WI38 (cell line): ENCODE results near the gene MAMSTR.

Source experiments
- H3K4me3 ChIP-seq: 2 replicates; pipeline ENCODE4 v1.5.1; 2011; ENCODE audit warnings: low read depth, mild to moderate bottlenecking, control low read depth, low read length
- CTCF ChIP-seq: IDR thresholded peaks from 2 replicates; pipeline ENCODE4 v1.5.1; 2012; ENCODE audit warnings: low read depth, mild to moderate bottlenecking, control low read depth, low read length

MAMSTR gene

GRCh38 chr19:48714759-48715675 lies 4.5 kb downstream of the MAMSTR start:
- H3K4me3 ChIP-seq = peak overlapping the region; percentile 64
- no peak for TF ChIP-seq CTCF

- H3K4me3 ChIP-seq = peak overlapping the region; percentile 73
- no peak for TF ChIP-seq CTCF
Observed at GRCh38 chr19:48713864-48714755, 5.4 kb downstream of the MAMSTR start.

- TF ChIP-seq CTCF = no peak
- peak overlapping the region; percentile 73 for H3K4me3 ChIP-seq
Observed at GRCh38 chr19:48713041-48713863, 6.3 kb downstream of the MAMSTR start.

GRCh38 chr19:48711106-48711662 lies 8.3 kb downstream of the MAMSTR start:
- no peak for TF ChIP-seq CTCF
- no peak overlapping the region for H3K4me3 ChIP-seq

- TF ChIP-seq CTCF = no peak
- no peak overlapping the region for H3K4me3 ChIP-seq
Observed at GRCh38 chr19:48708471-48708870, 11.1 kb downstream of the MAMSTR start.

GRCh38 chr19:48705431-48705830 lies 14.1 kb downstream of the MAMSTR start:
- no peak for TF ChIP-seq CTCF
- no peak overlapping the region for H3K4me3 ChIP-seq
